DOHH2 (cell line): ENCODE data around the gene SRI.

Experiments used
- H3F3A ChIP-seq: fragments of 200-600 bp; sonication (generic), shearing (Covaris generic); 2 replicates; pipeline ENCODE4 v1.6.0; 2016; ENCODE audit warnings: antibody characterized with exemption, mild to moderate bottlenecking; ENCODE audit not compliant: control insufficient read depth, insufficient read depth
- H3K27ac ChIP-seq: fragments of 200-600 bp; sonication (generic); 2 replicates; pipeline ENCODE4 v1.5.1; 2014; ENCODE audit warnings: low read depth, mild to moderate bottlenecking, low read length, moderate library complexity
- H3K27me3 ChIP-seq: fragments of 200-600 bp; sonication (generic); 2 replicates; pipeline ENCODE4 v1.6.1; 2014; ENCODE audit warnings: mild to moderate bottlenecking, low read length, mixed read lengths; ENCODE audit not compliant: control insufficient read depth
- H3K36me3 ChIP-seq: fragments of 200-600 bp; sonication (generic); 2 replicates; pipeline ENCODE4 v1.6.1; 2014; ENCODE audit warnings: mild to moderate bottlenecking, low read length, moderate library complexity, mixed read lengths; ENCODE audit not compliant: control insufficient read depth
- H3K4me1 ChIP-seq: fragments of 200-600 bp; sonication (generic); 2 replicates; pipeline ENCODE4 v1.6.1; 2014; ENCODE audit warnings: mild to moderate bottlenecking, low read length, mixed read lengths; ENCODE audit not compliant: control insufficient read depth
- H3K4me2 ChIP-seq: fragments of 200-600 bp; sonication (generic); 2 replicates; pipeline ENCODE4 v1.6.0; 2014; ENCODE audit warnings: mild to moderate bottlenecking, low read length, moderate library complexity
- H3K4me3 ChIP-seq: fragments of 200-600 bp; sonication (generic); 2 replicates; pipeline ENCODE4 v1.5.1; 2014; ENCODE audit warnings: mild to moderate bottlenecking, low read length, mixed read lengths
- H3K79me2 ChIP-seq: fragments of 200-600 bp; sonication (generic); 2 replicates; pipeline ENCODE4 v1.6.1; 2014; ENCODE audit warnings: mild to moderate bottlenecking, low read length, mixed read lengths; ENCODE audit not compliant: control insufficient read depth
- H3K9me2 ChIP-seq: fragments of 200-600 bp; sonication (generic); replicated peaks from 2 replicates; pipeline ENCODE4 v1.6.1; 2014; ENCODE audit warnings: mild to moderate bottlenecking, low read length, mixed read lengths; ENCODE audit not compliant: control insufficient read depth
- H3K9me3 ChIP-seq: fragments of 200-600 bp; sonication (generic); 2 replicates; pipeline ENCODE4 v1.6.1; 2014; ENCODE audit warnings: antibody characterized with exemption, low read length, mixed read lengths; ENCODE audit not compliant: control insufficient read depth, insufficient read depth
- H4K20me1 ChIP-seq: fragments of 200-600 bp; sonication (generic); 2 replicates; pipeline ENCODE4 v1.6.0; 2014; ENCODE audit warnings: low read depth, mild to moderate bottlenecking, antibody characterized with exemption, low read length, moderate library complexity; ENCODE audit not compliant: control insufficient read depth, insufficient read depth
- EZH2phosphoT487 ChIP-seq: fragments of 200-600 bp; sonication (generic); IDR thresholded peaks from 2 replicates; pipeline ENCODE4 v1.6.1; 2017; ENCODE audit warnings: borderline replicate concordance, mild to moderate bottlenecking, antibody characterized with exemption, low read length, moderate library complexity, mixed read lengths
- TF ChIP-seq, protein P1 (sequence below): fragments of 200-600 bp; sonication (generic); IDR thresholded peaks from one replicate; pipeline ENCODE4 v1.5.1; 2014; ENCODE audit warnings: antibody characterized with exemption, mild to moderate bottlenecking, low read depth, low read length; ENCODE audit not compliant: poor library complexity, severe bottlenecking

The SRI gene

GRCh38 chr7:88205179-88205578 is 14.7 kb downstream of the SRI start:
- Histone ChIP-seq H3K4me3 (no peak overlapping the region), H3K27me3 (no peaks in the 10 kb centered on the region), H3F3A (no peaks in the 10 kb centered on the region), H3K9me3 (no peaks in the 10 kb centered on the region), H3K4me1 (no peaks in the 10 kb centered on the region), H3K9me2 (no peaks in the 10 kb centered on the region), H4K20me1 (no peaks in the 10 kb centered on the region), H3K79me2 (no peaks in the 10 kb centered on the region), H3K27ac (no peak overlapping the region), H3K36me3 (peaks cover 70% of the 10 kb centered on the region), H3K4me2 (no peak overlapping the region)
- TF ChIP-seq EZH2phosphoT487: no peak
- TF ChIP-seq, protein P1, sequence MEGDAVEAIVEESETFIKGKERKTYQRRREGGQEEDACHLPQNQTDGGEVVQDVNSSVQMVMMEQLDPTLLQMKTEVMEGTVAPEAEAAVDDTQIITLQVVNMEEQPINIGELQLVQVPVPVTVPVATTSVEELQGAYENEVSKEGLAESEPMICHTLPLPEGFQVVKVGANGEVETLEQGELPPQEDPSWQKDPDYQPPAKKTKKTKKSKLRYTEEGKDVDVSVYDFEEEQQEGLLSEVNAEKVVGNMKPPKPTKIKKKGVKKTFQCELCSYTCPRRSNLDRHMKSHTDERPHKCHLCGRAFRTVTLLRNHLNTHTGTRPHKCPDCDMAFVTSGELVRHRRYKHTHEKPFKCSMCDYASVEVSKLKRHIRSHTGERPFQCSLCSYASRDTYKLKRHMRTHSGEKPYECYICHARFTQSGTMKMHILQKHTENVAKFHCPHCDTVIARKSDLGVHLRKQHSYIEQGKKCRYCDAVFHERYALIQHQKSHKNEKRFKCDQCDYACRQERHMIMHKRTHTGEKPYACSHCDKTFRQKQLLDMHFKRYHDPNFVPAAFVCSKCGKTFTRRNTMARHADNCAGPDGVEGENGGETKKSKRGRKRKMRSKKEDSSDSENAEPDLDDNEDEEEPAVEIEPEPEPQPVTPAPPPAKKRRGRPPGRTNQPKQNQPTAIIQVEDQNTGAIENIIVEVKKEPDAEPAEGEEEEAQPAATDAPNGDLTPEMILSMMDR: no peak

DNA sequence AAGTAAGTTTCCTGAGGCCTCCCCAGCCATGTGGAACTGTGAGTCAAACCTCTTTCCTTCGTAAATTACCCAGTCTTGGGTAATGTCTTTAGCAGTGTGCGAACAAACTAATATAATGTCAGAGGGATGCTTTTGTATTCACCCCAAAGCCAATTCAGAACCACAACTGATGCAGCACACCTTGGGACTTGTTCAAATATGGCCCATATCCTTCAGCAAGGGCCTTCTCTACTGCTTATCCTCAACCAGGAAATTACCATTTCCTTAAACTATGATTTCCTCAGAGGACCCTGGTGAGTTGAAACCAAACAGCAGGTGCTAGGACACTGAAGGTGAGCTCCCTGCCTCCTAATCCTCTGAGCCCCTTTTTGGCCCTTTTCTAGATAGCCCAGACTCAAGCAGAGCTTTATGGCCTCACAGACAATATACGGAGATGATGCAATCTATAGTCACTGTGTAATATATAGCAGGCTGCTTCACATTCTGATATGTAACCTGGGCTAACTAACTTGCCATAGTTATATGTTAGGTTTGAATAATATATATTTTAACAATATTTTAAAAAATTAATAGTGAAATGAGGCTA is 15.2 kb downstream of the SRI start:
- TF ChIP-seq, protein P1: no peak
- no peak for TF ChIP-seq EZH2phosphoT487
- H3K4me2 ChIP-seq: no peak overlapping the region
- H3K9me3 ChIP-seq: no peaks in the 10 kb centered on the region
- H3K27me3 ChIP-seq: no peaks in the 10 kb centered on the region
- H3K27ac ChIP-seq: no peak overlapping the region
- no peak overlapping the region for H3K4me3 ChIP-seq
- H3K4me1 ChIP-seq: no peaks in the 10 kb centered on the region
- no peaks in the 10 kb centered on the region for H3K9me2 ChIP-seq
- H3F3A ChIP-seq: no peaks in the 10 kb centered on the region
- no peaks in the 10 kb centered on the region for H4K20me1 ChIP-seq
- no peaks in the 10 kb centered on the region for H3K79me2 ChIP-seq
- peaks cover 65% of the 10 kb centered on the region for H3K36me3 ChIP-seq

GRCh38 chr7:88203401-88203800 is 16.4 kb downstream of the SRI start:
- Histone ChIP-seq H4K20me1 (no peaks in the 10 kb centered on the region), H3K36me3 (peaks cover 54% of the 10 kb centered on the region), H3K9me2 (no peaks in the 10 kb centered on the region), H3F3A (no peaks in the 10 kb centered on the region), H3K9me3 (no peaks in the 10 kb centered on the region), H3K4me3 (no peak overlapping the region), H3K27ac (no peak overlapping the region), H3K79me2 (no peaks in the 10 kb centered on the region), H3K27me3 (no peaks in the 10 kb centered on the region), H3K4me1 (no peaks in the 10 kb centered on the region), H3K4me2 (no peak overlapping the region)
- TF ChIP-seq EZH2phosphoT487: no peak
- TF ChIP-seq, protein P1: no peak
